ENCODE data around the gene PARVB.

Gene PARVB

DNA sequence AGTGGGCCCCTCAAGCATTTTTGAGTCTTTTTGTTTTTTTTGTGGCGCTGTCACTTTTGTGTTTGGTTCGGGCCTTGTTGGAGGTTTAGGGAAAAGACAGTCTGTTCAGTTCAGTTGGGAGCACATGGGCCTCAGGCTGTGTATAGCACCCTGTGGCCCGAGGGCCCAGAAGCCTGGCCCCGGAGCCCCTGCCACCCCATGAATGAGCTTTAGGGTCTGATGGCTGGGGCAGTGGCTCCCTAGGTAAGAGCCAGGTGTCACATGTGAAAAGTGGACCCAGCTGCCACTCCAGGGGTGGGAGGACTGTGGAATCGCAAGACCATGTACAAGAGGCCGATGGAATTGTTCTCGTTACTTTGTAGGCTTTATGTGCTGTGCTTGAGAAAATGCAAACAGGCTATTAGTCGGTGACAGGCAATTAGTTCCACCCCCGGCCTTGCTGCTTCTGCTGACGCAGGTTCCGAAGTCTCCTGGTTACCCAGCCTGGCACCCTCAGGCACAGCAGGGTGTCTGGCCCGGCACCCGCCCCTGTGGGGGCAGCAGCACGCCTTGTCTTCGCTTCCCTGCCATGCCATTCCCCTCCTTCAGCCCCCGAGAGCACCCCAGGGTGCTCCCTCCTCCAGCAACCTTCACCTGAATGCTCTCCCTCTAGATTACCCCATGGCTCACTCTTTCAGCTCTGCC is 118.5 kb downstream of the PARVB start:
- DNase-seq, result no peak

DNA sequence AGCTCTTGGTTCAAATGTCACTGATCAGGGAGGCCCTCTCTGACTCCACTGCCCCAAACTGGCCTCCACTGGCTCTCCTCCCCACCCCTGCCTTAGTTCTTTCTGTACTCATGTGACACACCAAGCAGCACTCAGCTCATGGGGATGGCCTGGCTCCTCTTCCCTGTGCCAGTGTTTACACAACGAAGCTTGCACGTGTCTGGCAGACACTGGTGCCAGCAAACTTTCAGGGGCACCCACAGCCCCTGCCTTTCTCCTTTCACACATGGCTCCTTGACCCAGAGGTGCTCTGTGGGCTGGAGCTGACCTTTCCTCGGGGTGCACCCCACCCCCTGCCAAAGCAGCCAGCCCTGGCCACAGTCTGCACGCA is 119.0 kb downstream of the PARVB start:
- no peak for DNase-seq

DNA sequence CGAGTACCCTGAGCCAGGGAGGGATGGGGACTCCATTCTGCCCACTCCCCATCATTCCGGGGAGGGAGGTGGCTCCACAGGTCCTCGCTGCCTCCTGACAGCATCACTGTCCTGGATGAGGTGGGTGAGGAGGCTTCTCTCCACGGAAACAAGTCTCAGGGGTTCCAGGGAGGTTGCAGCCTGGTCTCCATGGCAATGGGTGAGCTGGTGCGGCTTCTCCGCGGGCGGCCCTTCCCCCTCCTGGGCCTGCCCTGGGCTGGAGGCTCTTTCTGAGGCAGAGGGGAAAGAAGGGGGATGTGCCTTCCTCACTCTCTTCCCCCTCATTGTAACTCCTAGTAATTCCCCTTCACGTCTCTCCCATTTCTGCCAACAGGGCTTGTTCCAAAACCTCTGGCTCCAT is 119.5 kb downstream of the PARVB start:
- no peak for DNase-seq

DNA sequence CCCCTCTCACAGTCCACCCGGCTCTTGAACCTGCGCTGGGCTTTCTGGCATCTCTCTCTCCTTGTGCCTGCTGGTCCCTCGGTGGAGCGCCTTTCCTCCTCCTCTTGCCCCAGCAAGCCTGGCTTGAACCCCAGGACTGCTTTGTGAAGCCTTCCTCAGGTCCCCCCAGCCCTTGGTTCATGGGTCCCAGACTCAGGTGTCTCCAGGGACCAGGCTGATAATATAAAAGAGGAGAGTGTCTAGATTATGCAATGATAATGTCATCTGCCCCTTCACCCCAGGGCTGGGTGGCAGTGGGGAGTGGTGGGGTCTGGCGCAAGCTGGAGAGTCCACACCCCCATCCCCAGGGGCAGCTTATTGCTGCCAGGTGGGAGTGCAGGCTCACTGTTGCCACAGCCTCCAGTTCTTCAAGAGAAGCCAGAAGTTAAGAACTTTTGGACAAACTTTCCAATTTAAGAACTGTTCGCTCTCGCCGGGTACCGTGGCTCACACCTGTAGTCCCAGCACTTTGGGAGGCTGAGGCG is 120.0 kb downstream of the PARVB start:
- DNase-seq, result no peak

DNA sequence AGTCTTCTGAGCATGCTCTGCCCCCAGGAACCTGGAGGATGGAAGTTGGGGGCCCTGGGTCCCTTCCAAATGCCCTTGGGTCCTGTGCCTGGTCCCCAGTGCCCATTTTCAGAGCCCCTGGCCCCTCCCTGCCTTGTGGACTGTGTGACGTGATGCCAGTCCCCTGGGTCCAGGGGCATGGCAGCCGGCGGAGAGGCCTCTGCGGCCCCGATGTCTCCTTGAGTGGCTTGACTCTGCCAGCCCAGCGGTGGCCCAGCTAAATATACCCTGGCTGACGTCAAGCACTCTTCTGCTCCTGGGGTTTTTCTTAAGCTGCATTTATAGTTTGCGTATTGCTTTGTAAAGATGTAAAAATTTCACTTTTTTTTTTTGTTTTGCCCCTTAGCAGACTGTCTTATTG is 121.4 kb downstream of the PARVB start:
- DNase-seq, result no peak

DNA sequence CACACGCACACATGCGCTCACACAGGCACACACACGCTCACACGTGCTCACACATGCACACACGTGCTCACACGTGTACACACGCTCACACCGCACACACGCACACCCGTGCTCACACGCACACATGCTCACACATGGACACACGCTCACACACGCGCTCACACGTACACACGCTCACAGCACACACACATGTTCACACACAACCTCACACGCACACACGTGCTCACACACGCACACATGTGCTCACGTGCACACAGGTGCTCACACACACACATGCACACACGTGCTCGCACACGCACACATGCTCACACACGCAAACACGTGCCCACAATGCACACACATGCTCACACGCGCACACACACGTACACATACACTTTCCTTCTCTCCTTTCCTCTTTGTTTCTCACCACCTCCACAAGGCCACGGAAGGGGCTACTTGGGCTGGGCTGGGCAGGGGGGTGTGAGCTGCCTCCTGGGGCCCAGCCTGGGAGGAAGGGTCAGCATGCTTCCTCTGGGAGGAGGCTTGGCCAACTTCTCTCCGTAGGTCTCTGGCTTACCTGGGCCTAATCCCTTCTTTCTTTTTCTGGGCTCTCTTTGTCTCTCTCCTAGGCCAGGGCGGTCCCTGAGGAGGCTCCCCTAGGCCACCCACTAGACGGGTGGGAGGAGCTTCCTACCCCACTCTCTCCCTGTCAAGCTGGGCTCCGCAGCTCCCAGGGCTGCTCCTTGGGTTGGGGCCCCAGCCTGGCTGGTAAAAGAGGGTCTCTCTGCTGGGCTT is 122.2 kb downstream of the PARVB start:
- no peak for DNase-seq

DNA sequence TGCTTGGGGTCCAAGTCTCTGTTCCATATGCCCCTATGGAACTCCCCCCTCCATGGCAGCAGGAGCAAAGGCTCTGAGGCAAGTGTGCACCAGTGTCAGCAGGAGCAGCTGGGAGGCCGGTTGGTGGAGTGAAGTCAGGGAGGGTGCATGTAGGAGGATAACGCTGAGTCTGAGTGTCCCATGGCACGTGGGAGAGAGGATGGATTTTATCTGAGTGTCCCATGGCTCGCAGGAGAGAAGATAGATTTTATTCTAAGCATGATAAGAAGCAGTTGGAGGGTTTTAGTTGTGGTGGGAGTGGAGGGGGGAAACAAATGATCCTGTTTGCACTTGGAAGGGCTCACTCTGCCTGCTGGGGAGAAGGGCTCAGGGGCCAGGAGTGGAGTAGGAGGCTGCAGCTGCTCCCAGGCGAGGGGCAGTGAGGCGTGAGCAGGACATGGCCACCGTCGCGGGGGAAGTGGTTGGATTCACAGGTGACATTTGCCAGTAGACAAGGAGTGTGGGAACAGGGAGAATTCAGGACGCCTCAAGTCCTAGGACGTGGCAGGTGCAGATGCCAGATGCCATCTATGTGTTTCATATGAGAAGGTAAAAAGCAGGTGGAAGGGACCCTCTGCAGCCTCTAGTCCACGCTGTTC is 123.0 kb downstream of the PARVB start:
- DNase-seq, result no peak

DNA sequence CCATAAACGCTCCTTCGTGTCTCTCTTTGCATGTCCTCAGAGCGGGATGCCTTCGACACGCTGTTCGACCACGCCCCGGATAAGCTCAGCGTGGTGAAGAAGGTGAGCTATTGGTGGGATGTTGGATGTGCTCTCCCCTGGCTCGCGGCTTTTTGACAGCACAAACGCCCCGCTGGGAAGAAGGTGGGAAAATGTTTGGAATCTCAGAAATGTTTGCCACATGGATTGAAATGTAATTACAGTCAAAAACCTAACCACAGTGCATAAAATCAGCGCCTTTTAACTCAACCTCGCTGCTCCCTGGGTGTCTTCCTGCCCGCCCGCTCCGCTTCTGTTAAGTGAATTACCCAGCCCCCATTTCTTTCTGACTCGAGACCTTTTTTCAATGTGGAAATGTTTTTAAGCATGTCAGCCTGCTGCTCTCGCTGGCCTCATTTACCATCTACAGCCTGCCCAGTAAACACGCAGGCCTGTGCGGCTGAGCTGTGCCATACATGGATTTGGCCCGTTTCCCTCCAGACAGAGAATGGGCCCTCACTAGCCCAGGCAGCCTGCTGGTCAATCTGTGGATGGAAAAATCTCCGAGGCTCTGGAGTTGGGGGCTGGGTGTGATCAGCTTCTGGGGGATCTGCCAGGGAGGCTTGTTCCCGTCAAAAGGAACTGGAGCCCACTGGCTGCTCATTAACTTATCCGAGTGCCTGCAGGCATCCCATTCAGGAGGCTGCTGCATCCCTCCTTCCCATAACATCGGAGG is 123.9 kb downstream of the PARVB start:
- DNase-seq, result no peak

DNA sequence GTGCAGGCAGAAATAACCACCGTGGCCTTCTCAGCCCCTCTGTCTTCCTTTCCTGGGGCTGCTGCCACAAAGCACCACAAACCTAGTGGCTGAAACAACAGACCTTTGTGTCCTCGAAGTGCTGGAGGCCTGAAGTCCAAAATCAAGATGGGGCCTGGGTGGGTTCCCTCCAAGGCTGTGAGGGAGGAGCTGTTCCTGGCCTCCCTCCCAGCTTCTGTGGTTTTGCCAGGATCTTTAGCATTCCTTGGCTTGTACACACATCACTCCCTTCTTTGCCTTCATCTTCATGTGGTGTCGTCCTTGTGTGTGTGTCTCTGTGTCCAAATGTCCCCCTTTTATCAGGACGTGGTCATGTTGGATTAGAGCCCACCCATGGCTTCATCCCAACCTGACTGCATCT is 127.6 kb downstream of the PARVB start:
- DNase-seq, result no peak

DNA sequence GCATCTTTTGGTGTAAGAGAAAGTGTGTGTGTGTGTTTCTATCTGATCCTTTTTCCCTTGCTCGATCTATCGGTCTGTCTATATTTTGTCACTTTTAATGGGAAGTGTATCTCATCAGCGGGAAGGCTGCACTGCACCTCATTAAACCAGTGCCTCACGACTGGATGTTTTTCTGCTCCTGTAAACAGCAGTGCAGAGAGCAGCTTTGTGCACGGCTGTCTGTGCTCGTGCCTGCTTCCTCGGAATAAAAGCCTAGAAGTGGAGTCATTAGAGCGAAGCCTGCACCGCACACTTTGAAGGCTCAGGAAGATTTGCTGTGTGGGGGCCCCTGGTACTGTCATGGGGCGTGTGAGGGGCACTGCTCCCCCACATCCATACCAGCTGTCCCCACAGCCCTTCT is 129.6 kb downstream of the PARVB start:
- DNase-seq, result no peak

DNA sequence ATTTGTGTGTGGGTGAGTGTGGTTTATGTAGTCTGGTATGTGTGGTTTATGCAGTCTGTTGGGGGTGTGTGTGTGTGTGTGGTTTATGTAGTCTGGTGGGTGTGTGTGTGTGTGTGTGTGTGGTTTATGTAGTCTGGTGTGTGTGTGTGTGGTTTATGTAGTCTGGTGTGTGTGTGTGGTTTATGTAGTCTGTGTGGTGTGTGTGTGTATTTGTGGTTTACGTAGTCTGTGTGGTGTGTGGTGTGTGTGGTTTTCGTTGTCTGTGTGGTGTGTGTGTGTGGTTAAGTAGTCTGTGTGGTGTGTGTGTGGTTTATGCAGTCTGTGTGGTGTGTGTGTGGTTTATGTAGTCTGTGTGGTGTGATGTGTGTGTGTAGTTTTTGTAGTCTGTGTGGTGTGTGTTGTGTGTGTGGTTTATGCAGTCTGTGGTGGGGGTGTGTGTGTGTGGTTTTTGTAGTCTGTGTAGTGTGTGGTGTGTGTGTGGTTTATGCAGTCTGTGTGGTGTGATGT is 130.4 kb downstream of the PARVB start:
- peak; percentile 22 for DNase-seq

DNA sequence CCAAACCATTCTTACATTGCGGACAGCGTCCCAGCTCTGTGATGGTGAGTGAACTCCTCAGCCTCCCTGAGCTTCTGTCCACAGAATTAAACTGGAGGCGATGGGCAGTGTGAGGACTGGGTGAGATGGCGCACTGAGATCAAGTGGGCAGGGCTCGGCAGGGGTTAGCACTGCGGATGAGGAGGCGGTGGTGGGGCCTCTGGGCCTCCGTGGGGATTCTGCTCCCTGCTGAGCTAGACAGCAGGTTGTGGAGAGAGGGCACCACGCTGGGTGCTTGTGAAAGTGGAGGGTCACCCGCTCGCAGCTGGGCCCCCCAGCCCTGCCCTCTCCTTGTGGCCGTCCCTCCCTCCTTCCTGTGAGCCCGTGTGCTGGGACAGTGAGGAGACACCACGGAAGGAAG is 131.0 kb downstream of the PARVB start:
- DNase-seq, result no peak

DNA sequence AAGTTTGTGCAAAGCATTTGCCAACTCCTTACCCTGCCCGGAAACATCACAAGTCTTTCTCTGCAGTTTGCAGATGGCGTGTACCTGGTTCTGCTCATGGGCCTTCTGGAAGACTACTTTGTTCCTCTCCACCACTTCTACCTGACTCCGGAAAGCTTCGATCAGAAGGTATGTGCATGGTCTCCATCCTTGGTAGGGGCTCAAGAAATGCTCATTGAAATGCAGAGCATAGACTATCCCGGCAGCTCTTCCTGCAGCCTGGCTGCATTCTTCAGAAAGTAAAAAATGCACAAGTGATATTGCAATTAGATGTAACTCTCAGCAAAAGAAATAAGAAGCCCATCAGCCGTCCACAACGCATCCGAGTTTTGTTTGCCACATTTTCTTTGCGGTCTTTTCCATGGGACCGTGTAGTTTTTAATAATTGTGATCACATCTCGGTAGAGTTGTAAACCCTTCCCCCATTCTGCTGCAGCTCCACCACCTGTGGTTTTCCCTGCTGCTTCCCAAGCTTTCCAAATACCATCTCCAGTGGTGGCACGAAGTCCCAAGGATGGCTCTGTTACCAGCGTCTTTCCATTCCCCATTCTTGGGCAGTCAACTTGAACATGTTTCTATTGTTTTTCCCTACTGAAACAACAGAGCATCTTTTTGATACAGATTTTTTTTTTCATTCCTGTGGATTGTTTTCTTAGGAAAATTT is 134.0 kb downstream of the PARVB start:
- no peak for DNase-seq

DNA sequence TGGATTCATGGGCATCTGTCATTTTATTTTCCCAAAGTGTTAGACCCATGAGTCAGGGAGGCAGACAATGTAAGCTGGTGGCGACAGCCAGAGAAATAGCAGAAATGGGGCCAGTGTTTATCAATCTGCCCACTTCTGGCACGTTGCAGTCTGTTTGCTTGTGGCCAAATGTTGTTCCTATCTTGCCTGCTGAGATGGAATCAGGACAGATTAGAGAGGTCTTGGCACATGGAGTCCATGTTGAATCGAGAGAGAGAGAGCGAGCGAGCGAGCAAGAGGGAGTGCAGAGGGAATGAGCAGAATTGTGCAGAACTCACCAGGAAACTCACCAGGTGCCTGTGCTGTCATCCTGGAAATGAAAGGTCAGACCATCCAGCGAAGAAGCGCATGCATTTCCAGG is 134.7 kb downstream of the PARVB start:
- no peak for DNase-seq

DNA sequence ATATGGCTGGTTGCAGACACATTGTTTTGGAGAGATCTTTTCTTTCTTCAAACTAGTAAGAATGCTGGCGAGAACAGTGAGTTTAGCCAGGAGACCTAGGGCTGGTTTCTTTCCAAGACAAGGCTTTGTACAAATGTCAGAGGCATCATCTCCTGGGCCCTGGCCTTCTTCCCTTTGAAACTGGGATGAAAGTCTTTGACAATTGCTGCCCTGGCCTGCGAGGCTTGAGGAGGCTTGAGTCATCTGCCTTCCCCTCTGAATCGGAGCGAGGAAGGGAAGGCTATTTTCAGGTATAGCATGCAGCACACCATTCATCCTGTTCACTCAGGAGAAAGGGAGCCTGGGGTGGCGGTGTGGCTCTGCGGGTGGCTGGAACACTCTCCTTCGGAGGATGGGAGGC is 135.1 kb downstream of the PARVB start:
- no peak for DNase-seq

DNA sequence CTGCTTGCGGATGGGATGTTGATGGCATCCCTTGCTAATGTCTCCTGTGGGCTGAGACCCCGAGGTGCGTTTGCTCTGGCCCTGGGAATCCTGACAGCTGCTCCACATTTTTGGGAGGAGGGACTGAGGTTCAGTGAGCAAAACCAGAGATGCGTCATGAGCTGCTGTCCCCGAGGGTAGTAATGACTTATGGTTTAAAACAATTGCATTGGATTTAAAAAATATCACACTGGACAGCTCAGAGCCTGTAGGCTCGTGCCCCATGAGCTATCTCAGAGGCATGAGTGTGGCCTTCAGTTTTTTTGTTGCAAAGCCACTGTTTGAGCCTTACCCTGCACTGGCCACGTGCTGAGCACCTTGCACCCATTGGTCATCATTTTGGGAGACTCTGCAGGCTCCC is 135.7 kb downstream of the PARVB start:
- no peak for DNase-seq

DNA sequence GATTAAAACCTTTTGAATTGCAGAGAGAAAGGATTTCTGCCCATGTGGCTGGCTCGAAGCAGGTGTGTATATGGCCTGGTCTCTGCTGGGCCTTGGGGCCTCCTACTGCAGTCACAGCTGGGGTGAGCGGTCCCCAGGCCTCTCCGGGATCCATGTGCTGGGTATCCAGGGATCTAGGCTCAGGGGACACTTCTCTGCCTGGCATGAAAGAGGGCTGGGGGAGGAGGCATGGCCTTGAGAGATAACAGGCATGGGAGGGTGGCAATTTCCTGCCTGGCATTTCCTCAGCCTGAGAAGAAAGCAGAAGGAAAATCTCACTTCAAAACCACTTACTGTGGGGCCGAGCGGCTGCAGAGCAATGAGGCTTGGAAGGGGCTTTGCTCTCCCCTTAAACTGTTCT is 136.3 kb downstream of the PARVB start:
- no peak for DNase-seq

DNA sequence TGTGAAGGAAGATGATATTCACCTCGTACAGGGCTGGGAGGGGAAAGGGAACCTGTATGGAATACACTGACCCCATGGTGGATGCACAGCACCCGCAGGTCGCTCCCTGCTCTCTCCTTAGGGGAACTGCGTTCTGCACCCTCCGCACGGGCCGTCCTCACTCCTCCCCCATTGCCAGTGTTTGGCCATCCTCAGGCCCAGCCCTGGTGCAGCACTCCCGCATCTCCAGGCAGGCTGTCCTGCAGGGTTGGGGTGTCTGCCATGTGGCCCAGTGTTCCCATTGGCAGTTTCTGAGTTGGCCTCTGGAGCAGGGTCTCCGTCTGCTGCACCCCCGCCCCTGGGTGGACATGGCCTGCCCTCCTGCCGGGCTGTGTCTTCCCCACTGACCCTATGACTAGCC is 137.6 kb downstream of the PARVB start:
- no peak for DNase-seq

DNA sequence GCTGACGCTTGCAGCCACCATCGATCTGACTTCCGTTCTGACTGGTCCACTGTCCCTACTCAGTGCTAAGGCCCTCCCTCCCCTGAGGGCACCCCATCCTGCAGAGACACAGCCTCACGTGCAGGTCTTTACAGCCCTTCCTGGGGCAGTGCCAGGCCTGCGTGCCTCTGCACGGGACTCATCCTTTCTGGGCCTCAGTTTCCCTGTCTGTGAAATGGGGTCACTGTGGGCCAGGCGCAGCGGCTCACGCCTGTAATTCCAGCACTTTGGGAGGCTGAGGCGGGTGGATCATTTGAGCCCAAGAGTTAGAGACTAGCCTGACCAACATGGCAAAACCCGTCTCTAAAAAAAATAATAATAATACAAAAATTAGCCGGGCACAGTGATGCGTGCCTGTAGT is 138.9 kb downstream of the PARVB start:
- DNase-seq, result no peak

DNA sequence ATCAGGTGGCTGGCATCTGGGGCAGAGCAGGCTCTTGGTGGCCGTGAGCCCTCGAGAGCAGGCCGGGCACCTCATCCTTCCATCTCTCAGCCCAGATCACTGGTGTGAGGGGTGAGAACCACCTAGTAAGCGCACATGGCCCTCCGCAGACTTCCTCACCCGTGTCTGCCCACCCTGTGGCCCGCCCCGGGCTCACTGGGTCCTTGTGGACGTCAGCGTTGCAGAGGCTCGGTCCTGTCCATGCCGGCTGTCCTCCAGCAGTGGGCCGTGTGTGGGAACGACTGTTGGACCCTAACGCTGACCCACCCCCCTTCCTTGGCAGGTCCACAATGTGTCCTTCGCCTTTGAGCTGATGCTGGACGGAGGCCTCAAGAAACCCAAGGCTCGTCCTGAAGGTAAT is 139.4 kb downstream of the PARVB start:
- no peak for DNase-seq

DNA sequence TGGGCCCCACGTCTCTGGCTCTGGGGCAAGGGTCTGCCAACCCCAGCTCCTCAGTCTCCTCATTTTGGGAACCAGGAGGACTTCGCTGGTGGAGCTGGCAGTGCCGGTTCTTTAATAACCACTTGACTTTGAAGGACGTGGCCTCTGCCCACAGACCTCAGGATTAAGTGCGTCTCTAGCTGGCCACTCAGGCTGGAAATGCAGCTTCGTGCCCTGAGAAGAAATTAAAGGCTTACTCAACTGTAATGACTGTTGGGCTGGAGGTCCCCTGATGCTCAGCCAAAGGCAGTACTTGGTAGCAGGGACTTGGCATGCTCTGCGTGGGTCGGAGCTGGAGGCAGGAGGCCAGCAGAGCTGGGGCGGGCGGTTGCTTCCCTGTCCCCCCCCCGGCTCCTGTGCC is 139.9 kb downstream of the PARVB start:
- no peak for DNase-seq

DNA sequence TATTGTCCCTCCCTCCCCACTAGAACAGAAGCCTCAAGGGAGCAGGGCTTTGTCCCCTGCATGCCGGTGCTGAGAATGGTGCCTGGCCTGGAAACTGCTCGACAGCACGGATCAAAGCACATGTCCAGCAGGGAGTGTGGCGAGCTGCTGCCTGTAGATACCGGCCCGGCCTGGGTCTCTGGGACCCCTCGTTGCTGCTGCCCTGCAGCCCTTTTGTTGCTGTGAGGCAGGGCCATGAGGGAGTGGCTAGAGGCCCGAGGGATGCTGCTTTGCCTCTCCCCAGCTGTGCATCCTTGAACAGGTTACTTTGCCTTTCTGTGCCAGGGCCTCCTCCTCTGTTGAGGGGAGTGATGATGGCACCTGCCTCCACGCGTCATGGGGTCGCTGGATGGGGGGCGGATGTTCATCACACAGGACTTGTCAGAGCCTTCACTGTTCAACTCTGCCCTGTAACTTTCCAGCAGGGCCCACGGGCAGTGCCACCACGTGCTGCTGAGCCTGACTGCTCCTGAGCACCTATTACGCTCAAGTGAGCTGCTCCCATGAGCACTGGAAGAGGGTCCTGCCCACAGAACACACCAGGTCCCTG is 141.3 kb downstream of the PARVB start:
- no peak for DNase-seq
